VCaP (cell line): ENCODE data around the gene SELENOS.

Experiments
- H3K27ac ChIP-seq: fragments of 450-650 bp; 2 replicates; pipeline ENCODE4 v1.5.1; 2017
- CTCF ChIP-seq: fragments of 450-650 bp; conservative IDR thresholded peaks from 2 replicates; pipeline ENCODE4 v1.5.1; 2017; ENCODE audit warnings: mild to moderate bottlenecking, moderate library complexity

The SELENOS gene

DNA sequence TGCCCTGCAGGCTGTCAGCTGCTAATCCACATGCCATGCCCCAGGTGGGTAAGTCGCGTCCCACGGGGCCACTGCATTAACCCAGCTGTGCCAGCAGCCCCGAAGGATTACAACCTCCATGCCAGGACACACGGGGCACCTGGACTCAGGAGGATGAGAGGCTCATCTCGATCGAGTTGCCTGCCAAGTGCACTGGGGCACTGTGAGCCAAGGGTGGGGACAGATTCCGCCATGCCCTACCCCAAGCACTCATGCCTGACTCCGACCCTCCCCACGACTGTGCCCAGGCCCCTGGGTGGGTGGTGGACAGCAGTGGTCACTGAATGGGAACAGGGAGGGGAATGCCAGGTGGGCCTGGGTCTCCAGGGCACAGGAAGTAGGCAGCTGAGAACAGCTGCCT, 38.5 kb upstream of the SELENOS start:
- no peak for TF ChIP-seq CTCF
- H3K27ac ChIP-seq = no peak overlapping the region

- no peak for TF ChIP-seq CTCF
- H3K27ac ChIP-seq = no peak overlapping the region
These were observed 37.2 kb upstream of the SELENOS start for GRCh38 chr15:101314336-101315125.

GRCh38 chr15:101313041-101313761, 35.9 kb upstream of the SELENOS start:
- no peak for TF ChIP-seq CTCF
- no peak overlapping the region for H3K27ac ChIP-seq

GRCh38 chr15:101310508-101310907, 33.2 kb upstream of the SELENOS start:
- TF ChIP-seq CTCF = no peak
- no peak overlapping the region for H3K27ac ChIP-seq

DNA sequence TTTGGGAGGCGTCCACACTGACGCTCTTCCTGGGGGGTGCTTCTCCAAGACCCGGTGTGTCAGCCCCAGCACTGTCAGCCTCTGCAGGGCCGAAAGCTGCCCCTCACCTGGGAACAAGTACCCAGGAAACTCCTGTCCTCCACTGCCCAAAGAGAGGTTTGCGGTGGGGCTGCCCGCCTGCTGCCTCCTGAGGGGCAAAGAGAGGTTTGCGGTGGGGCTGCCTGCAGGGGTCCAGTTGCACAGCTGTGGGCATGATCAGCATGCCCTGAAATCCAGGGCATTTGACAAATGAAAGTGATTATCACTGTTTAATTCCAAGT, 32.8 kb upstream of the SELENOS start:
- H3K27ac ChIP-seq = no peak overlapping the region
- no peak for TF ChIP-seq CTCF

GRCh38 chr15:101309436-101310160, 32.3 kb upstream of the SELENOS start:
- no peak overlapping the region for H3K27ac ChIP-seq
- no peak for TF ChIP-seq CTCF

DNA sequence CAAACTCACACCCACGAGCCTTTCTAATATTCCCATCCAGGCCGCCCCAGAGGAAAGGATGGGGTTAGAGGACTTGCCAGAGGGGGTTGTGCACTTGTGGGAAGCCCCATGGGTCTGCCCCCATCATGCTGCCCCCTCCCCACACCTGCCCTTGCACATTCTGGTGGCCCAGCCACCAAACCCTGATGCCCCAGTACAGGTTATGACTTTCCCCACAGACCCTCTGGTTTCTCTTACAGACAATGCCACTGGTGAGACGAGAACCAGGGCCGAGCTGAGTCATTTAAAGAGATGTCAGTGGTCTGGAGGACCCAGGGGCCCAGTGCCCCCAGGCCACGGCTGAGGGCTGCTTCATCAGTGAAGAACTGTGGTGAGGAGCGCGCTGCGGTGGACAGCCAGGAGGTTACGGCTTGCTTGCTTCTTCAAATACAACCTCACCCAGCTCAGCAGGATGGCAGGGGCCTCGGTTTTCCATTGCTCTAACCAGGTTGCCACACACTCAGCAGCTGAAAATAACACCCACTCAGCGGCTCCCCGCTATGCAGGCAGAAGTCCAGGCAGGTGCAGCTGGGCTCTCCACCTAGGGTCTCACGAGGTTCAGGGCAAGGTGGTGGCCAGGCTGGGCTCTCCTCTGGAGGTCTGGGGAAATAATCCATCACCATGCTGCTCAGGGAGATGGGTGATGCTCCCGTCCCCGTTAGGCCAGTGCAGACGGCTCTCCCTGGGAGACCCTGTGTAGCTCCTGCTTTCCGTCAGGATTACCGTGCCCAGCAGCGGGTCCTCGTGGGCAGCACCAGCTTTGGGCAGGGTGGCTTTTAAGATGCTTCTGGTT, 31.5 kb upstream of the SELENOS start:
- TF ChIP-seq CTCF = no peak
- no peak overlapping the region for H3K27ac ChIP-seq
